SH-SY5Y (cell line): ENCODE measurements around the gene EXOSC5.

Experiments used
- GATA2 ChIP-seq: IDR thresholded peaks from 2 replicates; pipeline ENCODE4 v1.6.1; 2011; ENCODE audit warnings: mild to moderate bottlenecking, low read depth, low read length
- GATA3 ChIP-seq: IDR thresholded peaks from 2 replicates; pipeline ENCODE4 v1.6.1; 2011; ENCODE audit warnings: low read depth, mild to moderate bottlenecking, low read length, moderate library complexity

- TF ChIP-seq GATA2 (no peak), GATA3 (no peak)
Measured at GRCh38 chr19:41372501-41372900, 24.7 kb downstream of the EXOSC5 start.
